ENCODE data around the gene ITGBL1.

DNA sequence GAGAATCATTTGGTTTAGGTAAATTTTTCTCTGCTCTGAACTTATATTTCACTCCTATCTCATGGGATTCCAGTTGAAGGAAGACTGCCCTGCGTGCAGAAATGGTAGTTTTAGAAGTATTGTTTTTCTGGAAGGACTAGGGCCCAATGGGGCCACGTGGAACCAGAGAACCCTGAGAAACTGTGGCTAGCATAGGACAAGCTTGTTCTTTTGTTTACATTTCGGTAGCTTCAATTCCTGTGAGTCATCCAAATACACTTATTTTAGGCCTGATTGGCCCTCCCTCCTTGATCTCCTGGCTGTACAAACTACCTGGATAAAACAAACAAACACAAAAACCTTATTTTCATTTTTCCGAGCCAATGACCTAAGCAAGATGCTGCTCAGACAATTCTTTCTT, 124.0 kb downstream of the ITGBL1 start:
- TF ChIP-seq FOXM1 (IDR thresholded peaks at IDR 0.05; ENCODE audit: borderline replicate concordance) (no peak), ELF4 (IDR thresholded peaks at IDR 0.05) (no peak), NFRKB (IDR thresholded peaks at IDR 0.05) (no peak), SUZ12 (IDR thresholded peaks at IDR 0.05) (no peak), TARDBP (IDR thresholded peaks at IDR 0.05) (no peak), HDGF (IDR thresholded peaks at IDR 0.05; ENCODE audit: borderline replicate concordance) (no peak), SP1 (IDR thresholded peaks at IDR 0.05) (no peak), ARNT (IDR thresholded peaks at IDR 0.05) (no peak), BHLHE40 (IDR thresholded peaks at IDR 0.05; ENCODE audit: borderline replicate concordance) (no peak), CTBP1 (IDR thresholded peaks at IDR 0.05; ENCODE audit: borderline replicate concordance) (no peak), FOXK2 (IDR thresholded peaks at IDR 0.05) (no peak), LEF1 (IDR thresholded peaks at IDR 0.05; ENCODE audit: borderline replicate concordance) (no peak)
- TF ChIP-seq, protein P1, sequence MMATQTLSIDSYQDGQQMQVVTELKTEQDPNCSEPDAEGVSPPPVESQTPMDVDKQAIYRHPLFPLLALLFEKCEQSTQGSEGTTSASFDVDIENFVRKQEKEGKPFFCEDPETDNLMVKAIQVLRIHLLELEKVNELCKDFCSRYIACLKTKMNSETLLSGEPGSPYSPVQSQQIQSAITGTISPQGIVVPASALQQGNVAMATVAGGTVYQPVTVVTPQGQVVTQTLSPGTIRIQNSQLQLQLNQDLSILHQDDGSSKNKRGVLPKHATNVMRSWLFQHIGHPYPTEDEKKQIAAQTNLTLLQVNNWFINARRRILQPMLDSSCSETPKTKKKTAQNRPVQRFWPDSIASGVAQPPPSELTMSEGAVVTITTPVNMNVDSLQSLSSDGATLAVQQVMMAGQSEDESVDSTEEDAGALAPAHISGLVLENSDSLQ (IDR thresholded peaks at IDR 0.05) = no peak
